Activated T-cell treated with anti-CD3 and anti-CD28 coated beads, Interleukin-2, amount 50 U/mL, for 1 hour (primary cell): ENCODE measurements around the gene COMT.
A peak's percentile ranks its signal among the peaks of the same experiment; 100 is the strongest.
"Not testable (repeated sequence)": the region's sequence is repeated elsewhere in the genome, so short reads cannot be mapped to it uniquely, and the experiment has no call there.

Experiments used
- DNase-seq: peaks from one replicate; pipeline ENCODE4 v3.0.0-alpha.2; 2020

The COMT gene

DNA sequence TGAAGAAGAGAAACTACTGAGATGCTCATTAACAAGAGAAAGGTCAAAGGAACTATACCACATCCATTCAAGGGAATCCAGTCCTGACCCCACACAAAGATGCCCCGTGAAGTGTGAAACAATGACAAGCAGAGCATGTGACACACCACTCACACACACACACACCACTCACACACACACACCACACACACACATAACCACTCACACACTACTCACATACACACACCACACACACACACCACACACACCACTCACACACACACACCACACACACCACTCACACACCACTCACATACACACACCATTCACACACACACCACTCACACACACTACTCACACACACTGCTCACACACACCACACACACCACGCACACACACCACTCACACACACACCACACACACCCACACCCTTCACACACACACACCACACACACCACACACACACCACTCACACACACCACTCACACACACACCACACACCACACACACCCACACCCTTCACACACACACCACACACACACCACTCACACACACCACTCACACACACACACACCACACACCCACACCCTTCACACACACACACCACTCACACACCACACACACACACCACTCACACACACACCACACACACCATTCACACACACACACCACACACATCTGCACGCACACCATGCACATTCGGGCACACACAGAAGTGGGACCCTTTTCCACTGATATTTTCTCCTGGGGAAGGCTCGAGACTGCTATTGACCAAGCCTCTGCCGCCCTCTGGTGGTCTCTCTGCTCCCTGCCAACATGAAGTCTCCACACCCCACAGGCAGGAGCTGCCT lies 32.0 kb upstream of the COMT start:
- DNase-seq = peak; percentile 86

DNA sequence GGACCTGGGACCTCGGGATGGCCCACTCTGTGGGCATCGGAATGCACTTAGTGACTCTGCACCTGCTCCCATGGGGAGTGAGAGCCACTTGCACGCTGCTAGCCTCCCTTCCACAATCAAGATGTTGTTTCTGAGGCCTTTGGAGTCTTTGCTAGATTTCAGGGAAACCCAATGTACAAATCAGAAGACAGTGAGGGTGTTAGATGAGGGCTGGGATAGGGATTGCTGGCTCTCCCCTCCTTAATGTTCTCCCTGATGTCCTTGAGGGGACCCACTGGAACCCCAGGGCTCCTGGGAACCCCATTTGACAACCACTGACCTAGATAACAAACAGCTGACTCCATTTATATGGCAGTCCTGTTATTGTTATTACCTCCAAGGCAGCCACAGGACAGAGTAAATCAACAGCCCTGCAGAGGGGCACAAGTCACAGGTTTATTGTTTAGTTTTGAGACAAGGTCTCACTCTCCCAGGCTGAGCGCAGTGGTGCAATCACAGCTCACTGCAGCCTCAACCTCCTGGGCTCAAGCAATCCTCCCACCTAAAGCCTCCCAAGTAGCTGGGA lies 31.3 kb upstream of the COMT start:
- no peak for DNase-seq

DNA sequence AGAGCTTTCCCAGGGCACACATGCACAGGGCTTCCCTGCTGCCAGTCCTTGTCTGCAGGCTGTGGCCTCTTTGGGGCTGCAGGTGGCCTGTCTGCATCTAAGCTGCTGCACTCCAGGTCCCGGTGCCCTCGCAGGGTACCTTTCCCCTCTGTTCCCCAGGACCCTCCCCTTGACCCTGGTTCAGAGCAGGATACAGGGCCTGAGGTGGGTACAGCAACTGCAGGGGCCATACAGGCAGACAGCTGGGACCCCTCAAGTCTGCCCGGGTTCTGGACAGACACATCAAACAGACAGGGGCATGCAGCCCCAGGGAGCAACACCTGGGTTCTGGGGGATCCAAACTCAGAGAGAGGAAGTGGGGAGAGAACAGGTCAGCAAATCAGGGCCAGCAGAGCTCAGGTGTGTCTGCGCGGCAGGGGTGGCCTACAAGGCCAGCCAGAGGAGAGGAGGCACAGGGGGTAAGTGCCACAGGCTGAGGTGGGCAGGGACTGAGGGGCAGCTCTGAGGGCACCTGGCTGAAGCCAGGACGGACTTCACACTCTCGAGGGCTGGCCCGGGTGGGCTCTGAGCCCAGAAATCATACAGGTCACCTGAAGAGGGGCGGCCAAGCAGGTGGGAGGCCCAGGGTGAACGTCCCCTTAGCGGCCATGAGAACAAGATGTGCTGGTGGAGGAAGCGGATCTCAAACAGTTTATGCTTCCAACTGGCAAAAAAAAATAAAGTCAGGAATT lies 29.9 kb upstream of the COMT start:
- DNase-seq = no peak

DNA sequence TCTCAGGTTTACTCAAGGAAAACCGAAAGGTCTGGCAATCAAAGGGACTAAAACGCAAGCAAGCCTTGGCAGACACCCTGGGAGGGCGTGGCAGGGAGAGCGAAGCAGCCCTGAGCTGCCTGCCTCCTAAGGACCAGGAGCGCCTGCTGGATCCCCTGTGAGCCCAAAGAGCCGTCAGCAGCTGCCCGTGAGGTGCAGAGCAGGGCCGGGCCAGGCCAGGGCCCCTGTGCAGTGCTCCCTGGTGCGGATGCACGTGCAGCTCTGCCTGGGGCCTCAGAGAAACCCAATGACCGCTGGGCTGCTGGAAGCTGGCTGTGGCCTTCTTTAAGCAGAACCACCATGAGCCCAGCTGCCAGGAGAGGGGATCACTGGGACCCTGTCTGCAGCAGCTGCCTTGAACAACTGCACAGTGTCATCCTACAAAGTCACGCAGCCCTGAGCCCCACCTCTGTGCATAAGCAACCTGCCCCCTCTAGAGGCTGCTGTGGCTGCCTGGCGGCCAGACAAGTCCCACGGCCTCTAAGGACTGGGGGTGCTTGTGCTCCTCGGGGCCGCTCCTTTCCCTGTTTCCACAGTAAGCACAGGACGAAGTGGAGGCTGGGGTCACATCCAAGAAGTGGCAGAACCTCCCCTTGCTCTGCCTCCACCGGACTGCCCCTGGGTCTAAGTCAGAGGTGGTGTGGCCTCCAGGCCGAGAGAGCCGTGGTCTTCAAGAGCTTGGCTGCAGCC lies 29.1 kb upstream of the COMT start:
- no peak for DNase-seq

DNA sequence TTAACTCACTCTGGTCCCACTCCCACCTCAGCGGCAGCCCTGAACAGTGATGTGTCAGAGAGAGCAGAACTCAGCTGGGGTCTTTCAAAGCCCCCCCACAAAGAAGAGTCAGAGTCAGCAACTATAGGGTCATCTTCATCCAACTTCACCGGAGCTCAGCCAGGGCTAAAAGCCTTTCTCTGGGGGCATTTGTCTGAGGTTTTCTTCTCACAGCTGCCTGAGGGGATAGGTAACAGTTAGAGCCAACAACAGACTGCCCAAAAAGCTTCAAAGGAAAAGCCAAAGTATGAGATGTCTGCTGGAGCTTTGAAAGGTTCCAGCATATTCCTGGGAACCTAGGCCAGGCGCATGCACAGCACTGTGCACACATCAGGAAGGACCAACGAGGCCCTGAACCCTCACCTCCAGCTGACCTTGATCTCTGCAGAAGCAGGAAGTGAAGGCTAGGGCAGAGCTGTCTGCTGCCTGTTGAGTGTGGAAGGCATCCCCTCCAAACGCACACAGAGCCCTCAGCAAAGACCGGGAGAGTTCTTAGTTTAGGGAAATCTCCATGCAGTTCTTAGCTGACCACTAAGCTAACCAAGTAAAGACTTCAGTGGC lies 28.1 kb upstream of the COMT start:
- DNase-seq = no peak

DNA sequence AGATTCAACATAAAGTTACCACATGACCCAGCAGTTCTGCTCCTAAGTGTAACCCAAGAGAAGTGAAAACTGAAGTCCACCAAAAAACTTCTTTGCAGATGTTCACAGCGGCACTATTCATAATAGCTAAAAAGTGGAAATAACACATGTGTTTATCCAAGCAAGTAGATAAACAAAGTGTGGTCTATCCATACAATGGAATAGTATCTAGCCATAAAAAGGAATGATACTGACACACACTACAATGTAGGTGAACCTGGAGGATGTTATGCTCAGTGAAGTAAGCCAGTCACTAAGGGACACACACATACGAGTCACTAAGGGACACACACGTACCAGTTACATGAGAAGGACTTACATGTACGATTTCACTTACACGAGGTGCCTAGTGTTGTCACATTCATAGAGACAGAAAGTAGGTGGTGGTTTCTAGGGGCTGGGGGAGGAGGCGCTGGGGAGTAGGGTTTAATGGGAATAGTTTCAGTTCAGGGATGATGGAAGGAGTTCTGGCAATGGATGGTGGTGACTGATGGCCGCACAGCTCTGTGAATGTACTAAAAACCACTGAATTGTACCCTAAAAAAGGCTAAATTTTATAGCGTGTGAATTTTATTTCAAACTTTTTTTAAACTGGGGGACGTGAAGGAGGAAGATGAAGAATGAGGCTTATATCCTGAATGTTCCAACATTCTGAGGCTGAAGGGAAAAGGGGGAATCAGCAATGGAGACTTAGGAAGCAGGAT lies 27.2 kb upstream of the COMT start:
- DNase-seq = no peak

DNA sequence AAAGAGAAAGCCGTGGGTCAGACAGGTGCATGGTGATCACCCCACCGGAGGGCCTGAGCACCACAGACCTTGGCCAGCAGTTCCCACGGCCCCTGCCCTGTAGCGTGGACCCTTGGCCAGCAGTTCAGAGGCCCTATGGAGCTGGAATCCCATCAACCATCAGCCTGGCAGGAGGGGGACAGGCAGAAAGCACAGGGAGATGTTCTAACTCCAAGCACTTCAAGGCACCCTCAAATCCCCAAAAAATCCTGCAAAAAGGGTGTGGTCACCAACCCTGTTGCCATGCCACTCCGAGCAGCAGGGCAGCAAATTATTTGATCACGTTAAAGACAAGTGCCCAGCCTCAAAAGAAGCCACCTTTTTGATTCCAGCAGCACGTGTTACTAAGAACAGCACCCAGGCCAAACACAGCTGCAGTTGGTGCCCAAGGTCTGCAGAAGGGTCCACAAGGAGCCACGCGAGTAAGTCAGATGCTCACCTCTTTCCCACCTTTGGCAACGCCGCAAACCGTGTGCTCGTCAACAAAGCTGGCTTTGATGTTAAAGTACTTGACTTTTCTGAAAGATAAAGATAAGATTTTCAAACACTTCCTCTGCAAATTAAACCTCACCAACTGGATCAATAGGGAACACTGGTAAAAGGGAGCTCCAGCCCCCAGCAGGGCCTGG lies 26.2 kb upstream of the COMT start:
- DNase-seq = no peak

DNA sequence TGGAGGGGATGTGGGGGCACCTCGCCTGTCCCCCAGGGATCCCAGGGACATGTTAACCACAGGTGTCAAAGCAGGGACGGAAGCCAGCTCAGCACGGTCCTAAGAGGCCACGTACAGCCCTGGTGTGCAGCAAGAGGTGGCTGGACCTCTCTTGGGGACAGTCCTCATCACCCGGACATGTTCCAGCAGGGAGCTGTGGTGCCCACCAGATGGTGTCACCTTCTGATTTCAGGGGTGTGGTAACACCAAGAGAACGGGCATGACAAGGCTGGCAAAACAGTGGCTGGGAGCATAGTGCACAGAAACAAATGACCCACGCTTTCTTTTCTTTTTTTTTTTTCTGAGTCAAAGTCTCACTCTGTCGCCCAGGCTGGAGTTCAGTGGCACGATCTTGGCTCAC lies 25.6 kb upstream of the COMT start:
- DNase-seq = no peak

DNA sequence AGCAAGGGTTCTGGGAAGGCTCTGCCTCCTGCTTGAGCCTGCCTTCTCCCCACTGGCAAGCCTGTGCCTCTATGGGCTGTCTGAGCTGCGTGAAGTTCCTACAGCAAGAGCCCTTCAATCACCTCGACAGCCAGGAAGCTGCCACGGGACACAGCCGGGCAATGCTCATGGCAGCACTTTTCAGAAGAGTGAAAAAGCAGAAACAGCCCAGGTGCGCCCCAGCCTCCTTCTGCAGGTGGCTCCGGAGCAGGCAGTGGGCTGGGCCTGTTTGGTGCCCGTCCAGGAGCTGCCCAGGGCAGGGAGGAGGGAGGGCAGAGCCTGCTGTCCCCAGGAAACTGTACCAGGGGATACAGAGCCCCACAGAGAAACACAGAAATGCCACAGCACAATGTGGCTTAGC lies 24.6 kb upstream of the COMT start:
- no peak for DNase-seq

DNA sequence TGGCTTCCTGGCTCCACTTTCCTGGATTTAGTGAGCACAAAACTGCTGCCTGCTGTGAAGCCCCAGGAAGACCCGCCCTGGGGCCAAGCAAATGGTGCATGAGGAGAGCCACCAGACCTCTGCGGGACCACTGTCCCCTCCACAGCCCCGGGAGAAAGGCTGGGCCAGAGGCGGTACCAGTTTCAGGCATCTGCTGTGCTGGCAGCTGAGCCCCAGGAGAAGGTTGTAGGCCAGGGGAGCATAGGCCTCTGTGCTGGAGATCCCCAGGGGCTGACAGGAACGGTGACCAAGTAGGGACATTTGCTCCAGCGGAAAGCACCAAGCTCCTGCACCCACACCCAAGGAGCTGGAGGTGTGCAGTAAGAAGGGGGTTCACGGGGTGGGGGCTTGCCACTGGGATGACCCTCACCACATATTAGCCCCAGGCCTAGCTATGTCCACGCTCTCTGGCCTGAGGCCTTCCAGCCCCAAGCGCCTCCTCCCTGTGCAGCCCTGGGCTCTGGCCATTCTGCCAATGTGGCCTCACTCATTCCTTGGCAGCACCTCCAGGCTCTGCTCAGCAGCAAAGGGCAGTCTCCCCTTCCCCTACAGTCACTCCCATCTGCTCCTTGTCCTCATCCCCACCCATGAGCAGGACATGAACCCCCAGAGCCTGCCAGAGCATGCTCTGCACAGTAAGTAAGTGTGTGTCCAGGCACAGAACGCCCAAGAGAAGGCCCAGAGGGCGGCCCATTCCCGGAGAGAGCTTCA lies 24.0 kb upstream of the COMT start:
- DNase-seq = no peak

DNA sequence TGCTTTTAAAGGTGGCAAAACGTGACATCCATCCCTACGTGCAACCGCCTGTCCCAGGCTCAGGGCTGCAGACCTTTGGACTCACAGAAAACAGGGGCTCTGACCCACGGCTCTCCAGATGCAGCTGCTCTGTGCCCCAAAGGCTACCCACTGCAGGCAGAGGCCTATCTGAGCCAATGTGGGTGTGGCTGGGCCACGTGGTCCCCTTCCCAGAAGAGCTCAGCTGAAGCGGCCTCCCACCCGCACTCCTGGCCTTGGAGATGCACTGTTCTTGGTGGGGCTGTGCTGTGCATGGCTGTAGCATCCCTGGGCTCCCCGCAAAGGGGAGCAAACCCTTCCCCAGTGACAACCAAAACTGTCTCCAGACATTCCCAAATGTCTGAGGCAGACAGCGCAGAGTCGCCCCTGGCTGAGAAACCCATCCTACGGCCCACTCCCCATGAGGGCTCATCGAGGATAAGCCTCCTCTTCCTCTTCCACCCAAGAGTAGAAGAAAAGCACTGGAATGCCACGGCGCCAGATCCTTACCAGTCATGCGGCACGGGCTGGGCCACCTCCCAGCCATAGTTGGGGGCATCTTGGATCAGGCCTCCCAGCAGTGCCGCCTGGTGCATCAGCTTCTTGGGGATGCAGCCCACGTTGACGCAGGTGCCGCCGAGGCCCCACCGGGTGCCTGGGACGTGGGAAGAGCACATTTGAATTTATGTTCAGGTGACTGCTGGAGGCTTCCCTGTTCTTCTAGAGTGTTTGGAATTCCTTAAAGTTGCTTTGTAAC lies 23.1 kb upstream of the COMT start:
- DNase-seq = no peak

DNA sequence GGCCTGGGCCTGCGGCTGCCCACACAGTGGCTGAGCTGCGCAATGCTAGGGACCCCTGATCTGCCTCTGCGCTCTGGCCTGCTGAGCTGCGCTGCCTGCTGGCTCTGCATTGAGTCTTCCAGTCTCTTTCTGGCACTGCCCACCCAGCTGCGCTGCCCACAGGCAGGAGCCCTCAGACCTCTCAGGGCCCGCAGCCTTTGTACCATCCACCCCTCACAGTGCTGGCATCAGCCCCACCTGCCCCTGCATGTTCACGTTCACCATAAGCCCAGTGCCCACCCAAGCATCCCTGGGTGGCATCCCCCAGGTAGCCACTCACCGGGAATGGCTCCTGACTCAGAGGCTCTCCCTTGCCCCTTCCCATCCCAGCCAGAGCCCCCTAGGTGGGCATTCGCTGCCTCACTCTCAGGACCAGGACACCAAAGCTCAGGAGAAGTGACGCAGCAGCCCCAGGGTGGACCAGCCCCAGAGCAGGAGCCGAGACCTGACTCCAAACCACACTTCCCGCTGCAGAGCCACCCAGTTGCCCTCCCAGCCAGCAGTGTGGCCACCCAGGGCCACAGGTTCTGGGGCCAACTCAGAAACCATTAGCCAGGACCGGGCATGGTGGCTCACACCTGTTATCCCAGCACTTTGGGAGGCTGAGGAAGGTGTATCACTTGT lies 21.7 kb upstream of the COMT start:
- DNase-seq = no peak

DNA sequence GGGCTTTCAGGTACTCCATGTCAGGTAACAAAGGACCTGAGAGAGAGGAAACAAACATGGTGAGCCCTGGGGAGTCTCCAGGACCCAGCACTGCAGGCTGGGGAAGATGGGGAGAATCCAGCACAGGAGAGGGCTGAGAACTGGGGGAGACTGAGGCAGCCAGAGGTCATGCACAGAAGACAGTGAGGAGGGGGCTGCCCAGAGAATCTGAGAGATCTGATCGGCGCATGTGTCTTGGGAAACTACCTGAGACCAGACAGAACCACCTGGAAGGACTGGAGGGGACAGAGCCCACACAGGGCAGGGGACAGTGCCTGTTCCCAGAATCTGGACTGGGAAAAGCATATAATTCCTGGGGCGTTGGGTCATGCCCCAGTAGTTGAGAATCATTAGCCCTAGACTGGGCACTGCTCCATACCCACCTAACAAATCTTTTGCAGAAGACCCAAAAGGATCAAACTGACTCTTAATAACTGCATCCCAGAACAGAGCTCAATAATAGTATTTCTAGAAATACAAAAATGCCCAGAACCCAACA lies 20.0 kb upstream of the COMT start:
- no peak for DNase-seq

DNA sequence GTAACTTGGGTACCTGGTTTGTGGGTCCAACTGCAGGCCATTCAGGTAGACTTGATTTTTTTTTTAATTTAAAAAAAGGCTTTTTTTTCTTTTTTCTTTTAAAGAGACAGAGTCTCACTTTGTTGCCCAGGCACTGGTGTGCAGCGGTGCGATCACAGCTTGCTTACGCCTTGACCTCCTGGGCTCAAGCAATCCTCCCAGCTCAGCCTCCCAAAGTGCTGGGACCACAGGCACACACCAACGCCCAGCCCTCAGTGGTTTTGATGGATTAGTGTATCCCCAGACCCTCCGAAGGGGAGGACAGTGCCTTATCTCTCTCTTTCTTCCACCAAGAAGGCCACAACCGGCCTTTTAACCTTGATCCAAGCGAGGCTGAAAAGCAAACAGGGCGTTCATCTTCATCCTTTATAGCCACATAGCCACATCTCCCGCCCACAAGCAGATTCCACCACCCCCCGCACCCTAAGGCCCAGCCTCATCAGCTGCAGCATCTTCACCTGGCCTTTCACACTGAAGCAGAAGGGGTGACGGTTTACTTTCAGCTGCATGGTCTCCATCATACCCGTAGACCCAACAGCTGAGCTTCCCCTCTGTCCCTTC lies 17.6 kb upstream of the COMT start:
- no peak for DNase-seq

DNA sequence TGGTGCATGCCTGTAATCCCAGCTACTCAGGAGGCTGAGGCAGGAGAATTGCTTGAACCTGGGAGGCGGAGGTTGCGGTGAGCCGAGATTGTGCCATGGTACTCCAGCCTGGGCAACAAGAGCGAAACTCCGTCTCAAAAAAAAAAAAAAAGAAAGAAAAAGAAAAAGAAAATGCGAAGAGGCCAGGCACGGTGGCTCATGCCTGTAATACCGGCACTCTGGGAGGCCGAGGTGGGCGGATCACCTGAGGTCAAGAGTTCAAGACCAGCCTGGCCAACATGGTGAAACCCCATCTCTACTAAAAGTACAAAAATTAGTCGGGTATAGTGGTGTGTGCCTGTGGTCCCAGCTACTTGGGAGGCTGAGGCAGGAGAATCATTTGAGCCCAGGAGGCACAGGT lies 15.5 kb upstream of the COMT start:
- not testable (repeated sequence) for DNase-seq

DNA sequence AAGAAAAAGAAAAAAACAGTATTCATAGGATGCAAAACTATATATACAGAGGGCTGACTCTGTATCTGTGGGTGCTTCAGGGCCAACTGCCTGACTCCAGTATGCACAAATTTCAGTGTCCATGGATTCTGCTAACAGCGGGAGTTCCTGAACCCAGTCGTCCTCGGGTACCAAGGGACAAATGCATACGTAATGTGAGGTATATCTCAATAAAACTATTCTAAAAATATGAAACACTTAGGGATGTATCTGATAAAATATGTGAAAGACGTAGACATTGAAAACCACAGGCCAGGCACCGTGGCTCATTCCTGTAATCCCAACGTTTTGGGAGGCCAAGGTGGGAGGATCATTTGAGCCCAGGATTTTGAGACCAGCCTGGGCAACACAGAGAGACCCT lies 13.9 kb upstream of the COMT start:
- DNase-seq = no peak

DNA sequence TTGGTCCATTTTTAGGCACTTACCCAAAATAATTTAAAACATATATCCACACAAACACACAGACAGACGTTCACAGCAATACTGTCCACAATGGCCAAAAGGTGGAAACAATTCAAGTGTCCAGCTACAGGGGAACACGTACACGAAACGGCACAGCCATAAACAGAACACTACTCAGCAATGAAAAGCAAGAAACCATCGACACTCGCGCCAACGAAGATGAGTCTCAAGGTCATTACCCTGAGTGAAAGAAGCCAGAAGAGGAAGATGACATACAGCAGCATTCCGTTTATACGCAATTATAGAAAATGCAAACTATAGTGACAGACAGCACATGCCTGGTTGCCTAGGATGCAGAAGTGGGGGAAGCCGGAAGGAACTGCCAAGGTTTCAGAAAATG lies 13.4 kb upstream of the COMT start:
- no peak for DNase-seq

DNA sequence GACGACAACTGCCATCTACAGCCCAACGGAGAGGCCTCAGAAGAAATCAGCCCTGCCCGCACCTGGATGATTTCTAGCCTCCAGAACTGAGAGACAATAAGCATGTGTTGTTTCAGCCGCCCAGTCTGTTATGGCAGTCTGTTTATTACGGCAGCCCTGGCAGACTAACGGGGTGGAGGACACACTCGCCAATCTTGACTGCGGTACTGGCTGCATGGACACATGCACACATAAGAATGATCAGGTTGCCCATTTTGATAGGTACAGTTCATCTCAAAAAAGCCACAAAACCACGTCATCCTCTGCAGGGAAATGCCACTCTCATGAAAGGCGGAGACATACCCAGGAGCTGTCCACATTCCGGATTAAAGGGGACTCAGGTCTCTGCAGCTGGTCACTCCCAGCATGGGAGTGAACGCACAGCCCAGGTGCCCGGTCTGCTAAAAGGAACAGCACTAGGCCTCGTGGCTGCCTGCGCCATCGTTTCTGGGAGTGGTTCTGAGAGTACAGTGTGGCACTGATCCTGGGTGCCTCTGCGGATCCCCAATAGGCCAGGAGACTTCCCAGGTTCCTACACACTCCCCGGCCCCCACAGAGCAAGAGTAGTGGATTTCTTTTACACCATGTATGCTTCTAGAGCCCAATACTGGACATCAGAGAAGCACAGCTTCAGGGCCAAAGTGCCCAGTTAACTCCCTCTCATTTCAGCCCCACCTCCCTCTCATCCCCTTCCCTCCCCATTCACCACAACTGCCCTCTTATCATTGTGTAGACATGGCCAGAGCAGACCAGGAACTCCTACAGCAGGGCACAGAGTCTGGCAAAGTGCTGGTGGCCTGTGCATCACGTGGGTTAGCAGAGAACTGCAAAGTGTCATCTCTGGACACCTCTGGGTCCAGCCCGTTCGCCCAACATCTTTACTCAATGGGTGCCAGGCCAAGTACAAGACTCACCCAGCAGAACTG lies 11.7 kb upstream of the COMT start:
- DNase-seq = no peak
